Spinal cord (tissue), 10 donors: Measurements from ENCODE around the gene ANKRD33B. TPM values are rescaled to one million over a fixed set of nuclear protein-coding genes. Genes with fewer than 3 reads are reported as not detected.
A peak's percentile ranks its signal among the peaks of the same experiment; 100 is the strongest.

Experiments
- DNase-seq, 6 donors: peaks; one replicate each; pipeline versions ENCODE4 v3.0.0 to v3.0.0-alpha.2; 2013 to 2015; ENCODE audit warnings: low spot score in 6 of 6, low read depth in 4 of 6
- H3K27ac ChIP-seq: one replicate; pipeline ENCODE4 v1.5.1; 2013; ENCODE audit warnings: low read depth, low read length, control low read depth
- H3K27me3 ChIP-seq: one replicate; pipeline ENCODE4 v1.6.1; 2013; ENCODE audit warnings: low read length; ENCODE audit not compliant: control insufficient read depth, insufficient read depth
- H3K36me3 ChIP-seq: one replicate; pipeline ENCODE4 v1.6.1; 2013; ENCODE audit warnings: low read length; ENCODE audit not compliant: control insufficient read depth, insufficient read depth
- H3K4me1 ChIP-seq: one replicate; pipeline ENCODE4 v1.6.1; 2013; ENCODE audit warnings: low read length; ENCODE audit not compliant: control insufficient read depth, insufficient read depth
- H3K4me3 ChIP-seq: one replicate; pipeline ENCODE4 v1.5.1; 2013; ENCODE audit warnings: low read depth, low read length, control low read depth
- H3K9me3 ChIP-seq: one replicate; pipeline ENCODE4 v1.6.1; 2013; ENCODE audit warnings: low read length; ENCODE audit not compliant: control insufficient read depth, insufficient read depth
- WGBS: methylation state at CpG from one replicate; pipeline ENCODE4 v1.1.5; 2013; ENCODE audit warnings: missing lambda C conversion rate; ENCODE audit not compliant: insufficient coverage; 5-methylcytosine and 5-hydroxymethylcytosine counted together
- polyA plus RNA-seq, 2 donors: library from polyadenylated mRNA; unstranded; fragments of 120-200 nt; gene quantifications; one replicate each; pipeline ENCODE4 v1.2.1, GENCODE V29; 2013; ENCODE audit not compliant: insufficient read length in 2 of 2
- total RNA-seq, 2 donors: library from RNA; depleted of rRNA in 1 of 2; stranded (reverse); fragments of 120-200 nt in 1 of 2; fragments of >200 nt in 1 of 2; gene quantifications; one replicate each; pipeline versions ENCODE4 v1.2.3 to v1.2.4, GENCODE V29; 2013 to 2014
- donor health status: healthy.

ANKRD33B gene
- total and polyA plus RNA-seq, 4 donors, result 0.93 to 8.1 (median 3.0) TPM

GRCh38 chr5:10525124-10525495 lies 38.8 kb upstream of the ANKRD33B start:
- DNase-seq, result no peak
- 58% methylated on average over 2 of the region's 4 CpGs for WGBS
- no peaks in the 10 kb centered on the region for H3K36me3 ChIP-seq

GRCh38 chr5:10527281-10527950 lies 36.5 kb upstream of the ANKRD33B start:
- Histone ChIP-seq H3K9me3 (no peaks in the 10 kb centered on the region), H3K27me3 (no peaks in the 10 kb centered on the region), H3K27ac (no peak overlapping the region), H3K4me3 (no peak overlapping the region), H3K36me3 (no peaks in the 10 kb centered on the region), H3K4me1 (no peaks in the 10 kb centered on the region)
- no peak for DNase-seq
- 72% methylated on average over 8 of the region's 11 CpGs for WGBS

More at GRCh38 chr5:10525124-10525495, 38.8 kb upstream of the ANKRD33B start:
- no peaks in the 10 kb centered on the region for H3K27me3 ChIP-seq
- no peaks in the 10 kb centered on the region for H3K4me1 ChIP-seq
- H3K27ac ChIP-seq, result no peak overlapping the region
- no peaks in the 10 kb centered on the region for H3K9me3 ChIP-seq
- H3K4me3 ChIP-seq, result no peak overlapping the region

- Histone ChIP-seq H3K36me3 (no peaks in the 10 kb centered on the region), H3K4me1 (peaks cover 6% of the 10 kb centered on the region), H3K4me3 (no peak overlapping the region), H3K27me3 (no peaks in the 10 kb centered on the region), H3K9me3 (no peaks in the 10 kb centered on the region), H3K27ac (no peak overlapping the region)
- no peak for DNase-seq
- 80% methylated on average over 1 of the region's 9 CpGs for WGBS
These were observed 35.6 kb upstream of the ANKRD33B start for GRCh38 chr5:10528056-10528816.

- Histone ChIP-seq H3K4me1 (peaks cover 12% of the 10 kb centered on the region), H3K27ac (no peak overlapping the region), H3K4me3 (no peak overlapping the region), H3K27me3 (no peaks in the 10 kb centered on the region), H3K36me3 (no peaks in the 10 kb centered on the region), H3K9me3 (no peaks in the 10 kb centered on the region)
- no CpG with 5 or more reads among the region's 1 CpG for WGBS
- DNase-seq, result no peak
These were observed 35.0 kb upstream of the ANKRD33B start for GRCh38 chr5:10528827-10529226.

GRCh38 chr5:10530601-10531320 lies 33.1 kb upstream of the ANKRD33B start:
- Histone ChIP-seq H3K4me1 (peaks cover 17% of the 10 kb centered on the region), H3K4me3 (no peak overlapping the region), H3K36me3 (no peaks in the 10 kb centered on the region), H3K27ac (no peak overlapping the region), H3K9me3 (no peaks in the 10 kb centered on the region), H3K27me3 (no peaks in the 10 kb centered on the region)
- no peak for DNase-seq
- WGBS, result 90% methylated on average over 8 of the region's 11 CpGs

GRCh38 chr5:10532421-10532820 lies 31.4 kb upstream of the ANKRD33B start:
- H3K9me3 ChIP-seq, result no peaks in the 10 kb centered on the region
- 100% methylated on average over 2 of the region's 3 CpGs for WGBS
- no peak overlapping the region for H3K27ac ChIP-seq
- no peaks in the 10 kb centered on the region for H3K27me3 ChIP-seq
- peaks cover 17% of the 10 kb centered on the region for H3K4me1 ChIP-seq
- H3K36me3 ChIP-seq, result no peaks in the 10 kb centered on the region
- DNase-seq, result no peak
- H3K4me3 ChIP-seq, result no peak overlapping the region

- peaks cover 17% of the 10 kb centered on the region for H3K4me1 ChIP-seq
- WGBS, result 22% methylated on average over 8 of the region's 17 CpGs
- H3K9me3 ChIP-seq, result no peaks in the 10 kb centered on the region
- no peak overlapping the region for H3K4me3 ChIP-seq
- no peak overlapping the region for H3K27ac ChIP-seq
- no peaks in the 10 kb centered on the region for H3K36me3 ChIP-seq
- no peaks in the 10 kb centered on the region for H3K27me3 ChIP-seq
- peak in 1 of 6 donors; percentile 32 for DNase-seq
These were observed 30.6 kb upstream of the ANKRD33B start for GRCh38 chr5:10533226-10533625.

GRCh38 chr5:10534561-10535530 lies 29.0 kb upstream of the ANKRD33B start:
- peak in 3 of 6 donors; percentile 4 to 78 (median 23) for DNase-seq
- 74% methylated on average over 13 of the region's 23 CpGs for WGBS
- Histone ChIP-seq H3K9me3 (no peaks in the 10 kb centered on the region), H3K27ac (no peak overlapping the region), H3K4me3 (no peak overlapping the region), H3K4me1 (peaks cover 17% of the 10 kb centered on the region), H3K27me3 (no peaks in the 10 kb centered on the region), H3K36me3 (no peaks in the 10 kb centered on the region)

GRCh38 chr5:10536511-10536910 lies 27.4 kb upstream of the ANKRD33B start:
- 63% methylated on average over 1 of the region's 3 CpGs for WGBS
- Histone ChIP-seq H3K36me3 (no peaks in the 10 kb centered on the region), H3K9me3 (no peaks in the 10 kb centered on the region), H3K4me1 (peaks cover 17% of the 10 kb centered on the region), H3K4me3 (no peak overlapping the region), H3K27ac (no peak overlapping the region), H3K27me3 (no peaks in the 10 kb centered on the region)
- no peak for DNase-seq
